Sigmoid colon (tissue), 4 donors: ENCODE results near the gene RIMS1.

Experiments
- EP300 ChIP-seq, 4 donors: sonication (generic); formaldehyde crosslinking; IDR thresholded peaks; one replicate each; pipeline ENCODE4 v1.6.1; 2017; ENCODE audit warnings: antibody characterized with exemption in 4 of 4
- POLR2A ChIP-seq, 2 donors: fragments of 450-650 bp; IDR thresholded peaks; one replicate each; pipeline ENCODE4 v1.6.1; 2016; ENCODE audit warnings: antibody characterized with exemption in 2 of 2, mild to moderate bottlenecking in 2 of 2, moderate library complexity in 2 of 2
- POLR2AphosphoS5 ChIP-seq, 4 donors: sonication (generic); formaldehyde crosslinking; IDR thresholded peaks; one replicate each; pipeline ENCODE4 v1.6.1; 2017; ENCODE audit warnings: antibody characterized with exemption in 4 of 4
- TF ChIP-seq, protein P1 (sequence below), 4 experiments: fragments of 450-650 bp in 3 of 4; fragments of 200-600 bp in 1 of 4; IDR thresholded peaks; one replicate each; pipeline ENCODE4 v1.5.1; 2016 to 2019; ENCODE audit warnings: antibody characterized with exemption in 4 of 4, mild to moderate bottlenecking in 3 of 4, moderate library complexity in 2 of 4

DNA sequence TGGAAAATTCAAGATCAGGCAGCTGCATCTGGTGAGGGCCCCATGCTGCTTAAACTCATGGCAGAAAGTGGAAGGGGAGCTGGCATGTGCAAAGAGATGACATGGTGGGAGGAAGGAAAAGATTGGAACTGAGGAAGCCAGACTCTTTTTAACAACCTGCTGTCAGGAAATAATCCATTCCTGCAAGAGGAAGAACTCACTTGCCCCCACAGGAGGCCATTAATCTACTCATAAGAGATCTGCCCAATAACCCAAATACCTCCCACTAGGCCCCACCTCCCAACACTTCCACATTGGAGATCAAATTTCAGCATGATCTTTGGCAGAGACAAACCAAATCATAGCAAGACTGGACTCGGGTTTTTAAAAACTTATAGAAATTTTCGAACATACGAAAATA, 535.0 kb downstream of the RIMS1 start:
- TF ChIP-seq, protein P1, sequence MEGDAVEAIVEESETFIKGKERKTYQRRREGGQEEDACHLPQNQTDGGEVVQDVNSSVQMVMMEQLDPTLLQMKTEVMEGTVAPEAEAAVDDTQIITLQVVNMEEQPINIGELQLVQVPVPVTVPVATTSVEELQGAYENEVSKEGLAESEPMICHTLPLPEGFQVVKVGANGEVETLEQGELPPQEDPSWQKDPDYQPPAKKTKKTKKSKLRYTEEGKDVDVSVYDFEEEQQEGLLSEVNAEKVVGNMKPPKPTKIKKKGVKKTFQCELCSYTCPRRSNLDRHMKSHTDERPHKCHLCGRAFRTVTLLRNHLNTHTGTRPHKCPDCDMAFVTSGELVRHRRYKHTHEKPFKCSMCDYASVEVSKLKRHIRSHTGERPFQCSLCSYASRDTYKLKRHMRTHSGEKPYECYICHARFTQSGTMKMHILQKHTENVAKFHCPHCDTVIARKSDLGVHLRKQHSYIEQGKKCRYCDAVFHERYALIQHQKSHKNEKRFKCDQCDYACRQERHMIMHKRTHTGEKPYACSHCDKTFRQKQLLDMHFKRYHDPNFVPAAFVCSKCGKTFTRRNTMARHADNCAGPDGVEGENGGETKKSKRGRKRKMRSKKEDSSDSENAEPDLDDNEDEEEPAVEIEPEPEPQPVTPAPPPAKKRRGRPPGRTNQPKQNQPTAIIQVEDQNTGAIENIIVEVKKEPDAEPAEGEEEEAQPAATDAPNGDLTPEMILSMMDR (IDR thresholded peaks at IDR 0.05) = no peak
- no peak for TF ChIP-seq POLR2A (IDR thresholded peaks at IDR 0.05)
- TF ChIP-seq POLR2AphosphoS5 (IDR thresholded peaks at IDR 0.05) = no peak
- TF ChIP-seq EP300 (IDR thresholded peaks at IDR 0.05) = no peak
